B cell (primary cell): ENCODE measurements around the gene SOCS2. TPM values are rescaled to one million over a fixed set of nuclear protein-coding genes. Genes with fewer than 3 reads are reported as not detected.

Source experiments
- ATAC-seq: fragments of 200-7000 bp; cut with Tn5 transposase; one replicate; pipeline ENCODE4 v1.10.0; 2021; ENCODE audit warnings: low read depth, mild to moderate bottlenecking, moderate number of reproducible peaks, moderate library complexity
- CTCF ChIA-PET: fragments of 350-600 bp; sonication (Branson Sonifier 250); formaldehyde crosslinking; loops from one replicate; lab custom pipeline; 2021; ENCODE audit warnings: antibody characterized with exemption, inconsistent platforms; lab: Charles Lee
- POLR2A ChIA-PET: fragments of 350-600 bp; sonication (Branson Sonifier 250); formaldehyde crosslinking; loops from one replicate; lab custom pipeline; 2021; ENCODE audit warnings: antibody characterized with exemption; lab: Charles Lee
- DNase-seq: peaks from one replicate; pipeline ENCODE4 v3.0.0; 2013
- H2AFZ ChIP-seq: 2 replicates; pipeline ENCODE4 v1.6.1; 2012; ENCODE audit warnings: mild to moderate bottlenecking, low read depth, low read length; ENCODE audit not compliant: insufficient read depth, poor library complexity, severe bottlenecking
- H3K27ac ChIP-seq, 2 donors: 1 replicate in 1 of 2; 2 replicates in 1 of 2; pipeline ENCODE4 v1.5.1; 2012 to 2013; ENCODE audit warnings: low read length in 2 of 2, mild to moderate bottlenecking in 2 of 2, moderate library complexity in 1 of 2
- H3K27me3 ChIP-seq, 4 experiments: fragments of 200-600 bp in 1 of 4; sonication (generic) in 1 of 4; replicated peaks in 1 of 4; 1 replicate in 2 of 4; 2 replicates in 2 of 4; pipeline versions ENCODE4 v1.6.1 to v1.7.0; 2013 to 2016; ENCODE audit warnings: low read length in 3 of 4, mild to moderate bottlenecking in 2 of 4, mixed read lengths in 1 of 4, moderate library complexity in 1 of 4; ENCODE audit not compliant: insufficient read depth in 4 of 4, control insufficient read depth in 3 of 4; ENCODE audit errors: control extremely low read depth in 1 of 4
- H3K36me3 ChIP-seq, 2 experiments: replicated peaks in 1 of 2; 1 replicate in 1 of 2; 2 replicates in 1 of 2; pipeline versions ENCODE4 v1.6.1 to v1.7.1; 2013; ENCODE audit warnings: low read length in 1 of 2; ENCODE audit not compliant: insufficient read depth in 2 of 2, control insufficient read depth in 1 of 2; ENCODE audit errors: control extremely low read depth in 1 of 2, extremely low read depth in 1 of 2
- H3K4me1 ChIP-seq, 2 donors: fragments of 200-600 bp in 1 of 2; sonication (generic) in 1 of 2; 1 replicate in 1 of 2; 2 replicates in 1 of 2; pipeline versions ENCODE4 v1.5.1 to v1.6.1; 2013 to 2017; ENCODE audit warnings: low read length in 2 of 2; ENCODE audit not compliant: control insufficient read depth in 2 of 2, insufficient read depth in 2 of 2
- H3K4me2 ChIP-seq: replicated peaks from 2 replicates; pipeline ENCODE3; 2012; ENCODE audit warnings: mild to moderate bottlenecking, low read depth, low read length; ENCODE audit not compliant: poor library complexity, severe bottlenecking
- H3K4me3 ChIP-seq, 5 experiments: fragments of 200-600 bp in 1 of 5; sonication (generic) in 1 of 5; 1 replicate in 3 of 5; 2 replicates in 2 of 5; pipeline versions ENCODE4 v1.5.1 to v1.7.0; 2011 to 2016; ENCODE audit warnings: low read length in 4 of 5, mild to moderate bottlenecking in 4 of 5, low read depth in 2 of 5, control low read depth in 1 of 5, moderate library complexity in 1 of 5; ENCODE audit not compliant: insufficient read depth in 1 of 5; ENCODE audit errors: control extremely low read depth in 1 of 5, extremely low read depth in 1 of 5
- H3K79me2 ChIP-seq: fragments of 200-600 bp; sonication (generic); one replicate; pipeline ENCODE4 v1.6.0; 2016; ENCODE audit warnings: low read length; ENCODE audit not compliant: control insufficient read depth, insufficient read depth
- H3K9ac ChIP-seq: fragments of 200-600 bp; sonication (generic); 2 replicates; pipeline ENCODE4 v1.6.1; 2017; ENCODE audit warnings: mild to moderate bottlenecking, low read length, moderate library complexity
- H3K9me3 ChIP-seq, 3 donors: one replicate each; pipeline versions ENCODE4 v1.6.1 to v1.7.1; 2013; ENCODE audit warnings: low read length in 2 of 3; ENCODE audit not compliant: control insufficient read depth in 2 of 3, insufficient read depth in 1 of 3; ENCODE audit errors: control extremely low read depth in 1 of 3
- H4K20me1 ChIP-seq: 2 replicates; pipeline ENCODE4 v1.6.0; 2012; ENCODE audit warnings: mild to moderate bottlenecking, low read length; ENCODE audit not compliant: insufficient read depth, control insufficient read depth, poor library complexity, severe bottlenecking
- H3K27ac Mint-ChIP-seq: one replicate; pipeline ENCODE4 v1.8.0; 2021; ENCODE audit warnings: mixed read lengths
- H3K27me3 Mint-ChIP-seq: one replicate; pipeline ENCODE4 v1.8.0; 2021; ENCODE audit warnings: mixed read lengths
- H3K4me1 Mint-ChIP-seq: one replicate; pipeline ENCODE4 v1.8.0; 2021; ENCODE audit warnings: mixed read lengths
- H3K4me3 Mint-ChIP-seq: one replicate; pipeline ENCODE4 v1.8.0; 2021; ENCODE audit warnings: mixed read lengths
- H3K9me3 Mint-ChIP-seq: one replicate; pipeline ENCODE4 v1.8.0; 2022; ENCODE audit warnings: mixed read lengths; ENCODE audit not compliant: insufficient read depth
- CTCF ChIP-seq: fragments of 200-600 bp; IDR thresholded peaks from one replicate; pipeline ENCODE4 v1.8.0; 2022; ENCODE audit warnings: antibody characterized with exemption, mild to moderate bottlenecking
- EZH2 ChIP-seq: IDR thresholded peaks from 2 replicates; pipeline ENCODE4 v1.6.1; 2012; ENCODE audit warnings: borderline replicate concordance, low read depth, mild to moderate bottlenecking, moderate library complexity, low read length; ENCODE audit not compliant: insufficient read depth, poor library complexity, severe bottlenecking
- WGBS: methylation state at CpG from one replicate; pipeline ENCODE4 v1.1.5; 2013; ENCODE audit warnings: missing lambda C conversion rate; ENCODE audit not compliant: insufficient coverage; 5-methylcytosine and 5-hydroxymethylcytosine counted together
- intact Hi-C: fragments of 100-400 bp; cut with micrococcal nuclease; formaldehyde crosslinking; loops from one replicate; pipeline ENCODE4 v1.10.0; 2022
- polyA plus RNA-seq: library from polyadenylated mRNA; depleted of rRNA; stranded (reverse); fragments of >200 nt; gene quantifications from 2 replicates; pipeline ENCODE4 v1.2.3, GENCODE V29; 2012
- total RNA-seq, 2 donors: library from RNA; stranded (reverse); fragments of 120-200 nt in 1 of 2; gene quantifications; 1 replicate in 1 of 2; 2 replicates in 1 of 2; pipeline versions ENCODE4 v1.2.3 to v1.2.4, GENCODE V29; 2013 to 2022

The SOCS2 gene
- total and polyA plus RNA-seq, 2 donors (not counting 1 experiment from before 2014, with no cell fraction given), result 1.3 to 1.6 TPM

GRCh38 chr12:93591137-93591868, 18.8 kb downstream of the SOCS2 start:
- Histone ChIP-seq H3K9me3 (peaks cover 0 to 5% (median 0%) of the 10 kb centered on the region in 3 donors), H2AFZ (peak overlapping the region; percentile 65), H3K27me3 (peaks cover 0 to 58% (median 44%) of the 10 kb centered on the region in 4 experiments), H3K4me1 (peaks cover 14 to 17% of the 10 kb centered on the region in 2 donors), H3K27ac (no peak overlapping the region), H3K4me2 (peak overlapping the region; percentile 84), H3K36me3 (no peaks in the 10 kb centered on the region), H3K79me2 (no peaks in the 10 kb centered on the region), H4K20me1 (no peaks in the 10 kb centered on the region), H3K9ac (peak overlapping the region; percentile 67), H3K4me3 (peak overlapping the region; percentile 29 to 74 (median 46))
- ChIA-PET POLR2A (interaction anchor here (0.6 to 0.7 kb wide), 2 partner anchors 554 to 1029 kb away, joined by 5 to 6 read pairs; no protein-coding TSS in a partner anchor), CTCF (interaction anchor here (0.7 to 1.6 kb wide), 5 partner anchors 17 to 511 kb away, joined by 3 to 6 read pairs (median 3); partner anchors contain the start of gene SOCS2)
- DNase-seq (peak; percentile 78), ATAC-seq (peak; percentile 94)
- H3K4me1 Mint-ChIP-seq, result peaks cover 14% of the 10 kb centered on the region
- H3K27me3 Mint-ChIP-seq, result peaks cover 59% of the 10 kb centered on the region
- WGBS, result under 1% methylated on average over 30 of the region's 37 CpGs
- no peaks in the 10 kb centered on the region for H3K9me3 Mint-ChIP-seq
- H3K27ac Mint-ChIP-seq, result no peak overlapping the region
- intact Hi-C loops, result loop anchor here (2.0 kb wide), 1 partner anchor 17 kb away; no protein-coding TSS in a partner anchor
- TF ChIP-seq CTCF (no peak), EZH2 (no peak)
- peak overlapping the region; percentile 91 for H3K4me3 Mint-ChIP-seq
